Esophagus (tissue), 2 donors: ENCODE data around the gene UNG. TPM values are rescaled to one million over a fixed set of nuclear protein-coding genes. Genes with fewer than 3 reads are reported as not detected.

ENCODE experiments used
- H3K27ac ChIP-seq, 2 donors: one replicate each; pipeline ENCODE4 v1.5.1; 2013; ENCODE audit warnings: low read depth in 2 of 2, mild to moderate bottlenecking in 2 of 2, inconsistent platforms in 1 of 2, low read length in 1 of 2, moderate library complexity in 1 of 2
- H3K27me3 ChIP-seq, 2 donors: one replicate each; pipeline ENCODE4 v1.6.1; 2013; ENCODE audit warnings: low read length in 2 of 2, control low read depth in 1 of 2, mild to moderate bottlenecking in 1 of 2; ENCODE audit not compliant: insufficient read depth in 2 of 2, control insufficient read depth in 1 of 2
- H3K36me3 ChIP-seq, 2 donors: one replicate each; pipeline ENCODE4 v1.6.1; 2013; ENCODE audit warnings: low read length in 1 of 2; ENCODE audit not compliant: control insufficient read depth in 2 of 2, insufficient read depth in 2 of 2
- H3K4me1 ChIP-seq, 2 donors: one replicate each; pipeline ENCODE4 v1.6.1; 2013; ENCODE audit warnings: low read length in 1 of 2; ENCODE audit not compliant: control insufficient read depth in 2 of 2, insufficient read depth in 2 of 2
- H3K4me3 ChIP-seq, 2 donors: one replicate each; pipeline ENCODE4 v1.5.1; 2013; ENCODE audit warnings: low read length in 2 of 2, mild to moderate bottlenecking in 2 of 2, low read depth in 1 of 2, moderate library complexity in 1 of 2
- H3K9me3 ChIP-seq, 2 donors: one replicate each; pipeline ENCODE4 v1.6.1; 2013; ENCODE audit warnings: mild to moderate bottlenecking in 2 of 2, low read depth in 1 of 2, low read length in 1 of 2, moderate library complexity in 1 of 2; ENCODE audit not compliant: control insufficient read depth in 2 of 2, insufficient read depth in 1 of 2
- WGBS, 2 donors: extraction: QIAGEN DNeasy Blood & Tissue Kit; methylation state at CpG; one replicate each; pipeline ENCODE4 v1.1.7; 2013; 5-methylcytosine and 5-hydroxymethylcytosine counted together
- polyA plus RNA-seq, 2 donors: library from polyadenylated mRNA; stranded (reverse); fragments of 200-250 nt; gene quantifications; one replicate each; pipeline ENCODE4 v1.2.3, GENCODE V29; 2013
- donor health status: healthy with polysubstance abuse.
- donor health status: Bipolar disorder and iron deficiency.

The UNG gene
- polyA plus RNA-seq, 2 donors, result 22.9 to 27.5 TPM

GRCh38 chr12:109127533-109128242, 30.3 kb downstream of the UNG start:
- H3K27ac ChIP-seq, result no peak overlapping the region
- H3K4me3 ChIP-seq, result no peak overlapping the region
- no peaks in the 10 kb centered on the region for H3K9me3 ChIP-seq
- no peaks in the 10 kb centered on the region for H3K36me3 ChIP-seq
- 85 to 92% methylated on average over 13 of the region's 13 CpGs for WGBS, 2 donors
- no peaks in the 10 kb centered on the region for H3K27me3 ChIP-seq
- H3K4me1 ChIP-seq, result peaks cover 3 to 8% of the 10 kb centered on the region in 2 donors

GRCh38 chr12:109130297-109131153, 33.1 kb downstream of the UNG start:
- H3K4me1 ChIP-seq, result peaks cover 3 to 8% of the 10 kb centered on the region in 2 donors
- no peak overlapping the region for H3K4me3 ChIP-seq
- WGBS, 2 donors, result 82% methylated on average over 15 of the region's 15 CpGs
- H3K27me3 ChIP-seq, result no peaks in the 10 kb centered on the region
- no peaks in the 10 kb centered on the region for H3K9me3 ChIP-seq
- peak overlapping the region in 1 of 2 donors; percentile 15 for H3K27ac ChIP-seq
- H3K36me3 ChIP-seq, result no peaks in the 10 kb centered on the region

- WGBS, 2 donors, result 60 to 63% methylated on average over 24 of the region's 24 CpGs
- H3K27me3 ChIP-seq, result no peaks in the 10 kb centered on the region
- H3K36me3 ChIP-seq, result no peaks in the 10 kb centered on the region
- H3K4me3 ChIP-seq, result no peak overlapping the region
- peak overlapping the region; percentile 33 to 45 for H3K27ac ChIP-seq
- H3K4me1 ChIP-seq, result peaks cover 3 to 8% of the 10 kb centered on the region in 2 donors
- no peaks in the 10 kb centered on the region for H3K9me3 ChIP-seq
Observed at GRCh38 chr12:109131154-109132050, 34.0 kb downstream of the UNG start.

GRCh38 chr12:109134186-109134917, 37.0 kb downstream of the UNG start:
- 43 to 45% methylated on average over 6 of the region's 6 CpGs for WGBS, 2 donors
- H3K9me3 ChIP-seq, result no peaks in the 10 kb centered on the region
- no peaks in the 10 kb centered on the region for H3K36me3 ChIP-seq
- peak overlapping the region; percentile 35 to 40 for H3K27ac ChIP-seq
- no peaks in the 10 kb centered on the region for H3K27me3 ChIP-seq
- peaks cover 2 to 8% of the 10 kb centered on the region in 2 donors for H3K4me1 ChIP-seq
- no peak overlapping the region for H3K4me3 ChIP-seq

GRCh38 chr12:109137055-109137454, 39.7 kb downstream of the UNG start:
- no peak overlapping the region for H3K4me3 ChIP-seq
- no peaks in the 10 kb centered on the region for H3K9me3 ChIP-seq
- H3K36me3 ChIP-seq, result no peaks in the 10 kb centered on the region
- H3K27ac ChIP-seq, result no peak overlapping the region
- H3K4me1 ChIP-seq, result no peaks in the 10 kb centered on the region
- 80 to 86% methylated on average over 2 of the region's 2 CpGs for whole genome bisulfite sequencing, 2 donors
- no peaks in the 10 kb centered on the region for H3K27me3 ChIP-seq

- no peaks in the 10 kb centered on the region for H3K27me3 ChIP-seq
- WGBS, 2 donors, result 90 to 92% methylated on average over 9 of the region's 9 CpGs
- no peak overlapping the region for H3K4me3 ChIP-seq
- H3K36me3 ChIP-seq, result no peaks in the 10 kb centered on the region
- no peaks in the 10 kb centered on the region for H3K4me1 ChIP-seq
- no peak overlapping the region for H3K27ac ChIP-seq
- H3K9me3 ChIP-seq, result no peaks in the 10 kb centered on the region
Observed at GRCh38 chr12:109139360-109139759, 42.0 kb downstream of the UNG start.

GRCh38 chr12:109139791-109140190, 42.4 kb downstream of the UNG start:
- 76 to 79% methylated on average over 7 of the region's 7 CpGs for WGBS, 2 donors
- Histone ChIP-seq H3K27me3 (no peaks in the 10 kb centered on the region), H3K4me1 (no peaks in the 10 kb centered on the region), H3K9me3 (no peaks in the 10 kb centered on the region), H3K36me3 (no peaks in the 10 kb centered on the region), H3K4me3 (no peak overlapping the region), H3K27ac (no peak overlapping the region)

GRCh38 chr12:109140560-109140959, 43.2 kb downstream of the UNG start:
- H3K36me3 ChIP-seq, result no peaks in the 10 kb centered on the region
- 85 to 89% methylated on average over 4 of the region's 4 CpGs for WGBS, 2 donors
- no peak overlapping the region for H3K27ac ChIP-seq
- no peaks in the 10 kb centered on the region for H3K4me1 ChIP-seq
- no peak overlapping the region for H3K4me3 ChIP-seq
- no peaks in the 10 kb centered on the region for H3K9me3 ChIP-seq
- H3K27me3 ChIP-seq, result no peaks in the 10 kb centered on the region

- no peaks in the 10 kb centered on the region for H3K36me3 ChIP-seq
- no peak overlapping the region for H3K4me3 ChIP-seq
- no peaks in the 10 kb centered on the region for H3K4me1 ChIP-seq
- WGBS, 2 donors, result 57 to 64% methylated on average over 4 of the region's 4 CpGs
- no peaks in the 10 kb centered on the region for H3K27me3 ChIP-seq
- no peaks in the 10 kb centered on the region for H3K9me3 ChIP-seq
- H3K27ac ChIP-seq, result no peak overlapping the region
Observed at GRCh38 chr12:109144224-109144623, 46.8 kb downstream of the UNG start.
